ENCODE results near the gene C1orf105. TPM values are rescaled to one million over a fixed set of nuclear protein-coding genes. Genes with fewer than 3 reads are reported as not detected.

The C1orf105 gene
- total and polyA plus RNA-seq, 4 donors = 0.16 TPM; not detected in 3

DNA sequence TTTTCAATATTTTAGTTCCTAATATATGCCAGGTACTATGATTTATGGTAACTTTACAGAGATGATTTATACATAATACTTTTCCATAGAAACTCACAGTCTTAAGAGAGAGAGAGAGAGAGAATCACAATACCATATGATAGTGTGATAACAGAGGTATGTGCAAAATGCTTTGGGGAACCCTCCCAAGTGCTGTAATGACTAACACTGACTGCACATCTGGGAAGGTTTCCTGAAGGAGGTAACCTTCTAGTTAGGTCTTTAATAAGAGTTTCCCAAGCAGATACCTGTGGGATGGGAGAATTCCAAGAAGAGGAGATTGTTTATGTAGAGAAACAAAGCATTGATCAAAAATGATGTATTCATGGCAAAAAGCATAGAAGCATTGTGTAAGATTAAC lies 58.0 kb downstream of the C1orf105 start:
- Histone ChIP-seq H3K27me3 (ENCODE audit: control insufficient read depth in 4 of 4, insufficient read depth in 4 of 4, low read length in 3 of 4) (peaks cover 0 to 2% (median 0%) of the 10 kb centered on the region in 4 donors), H3K9me3 (ENCODE audit: control insufficient read depth in 4 of 4, low read length in 3 of 4) (no peaks in the 10 kb centered on the region)
- TF ChIP-seq RXRA (IDR thresholded peaks at IDR 0.05) (no peak), YY1 (IDR thresholded peaks at IDR 0.05) (no peak), FOXA2 (IDR thresholded peaks at IDR 0.05) (no peak), FOXA1 (IDR thresholded peaks at IDR 0.05) (no peak), EGR1 (IDR thresholded peaks at IDR 0.05; ENCODE audit: low read depth in 2 of 2) (no peak), HNF4G (IDR thresholded peaks at IDR 0.05) (no peak), NR2F2 (IDR thresholded peaks at IDR 0.05) (no peak), RAD21 (IDR thresholded peaks at IDR 0.05) (no peak), TAF1 (conservative IDR thresholded peaks at IDR 0.05) (no peak), SP1 (IDR thresholded peaks at IDR 0.05) (no peak), HNF4A (conservative IDR thresholded peaks at IDR 0.05) (no peak), JUND (IDR thresholded peaks at IDR 0.05) (no peak), GABPA (IDR thresholded peaks at IDR 0.05 in 1 of 2, conservative IDR thresholded peaks at IDR 0.05 in 1 of 2) (no peak)
- TF ChIP-seq, protein P1, sequence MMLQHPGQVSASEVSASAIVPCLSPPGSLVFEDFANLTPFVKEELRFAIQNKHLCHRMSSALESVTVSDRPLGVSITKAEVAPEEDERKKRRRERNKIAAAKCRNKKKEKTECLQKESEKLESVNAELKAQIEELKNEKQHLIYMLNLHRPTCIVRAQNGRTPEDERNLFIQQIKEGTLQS (IDR thresholded peaks at IDR 0.05) = no peak
- TF ChIP-seq, protein P2, sequence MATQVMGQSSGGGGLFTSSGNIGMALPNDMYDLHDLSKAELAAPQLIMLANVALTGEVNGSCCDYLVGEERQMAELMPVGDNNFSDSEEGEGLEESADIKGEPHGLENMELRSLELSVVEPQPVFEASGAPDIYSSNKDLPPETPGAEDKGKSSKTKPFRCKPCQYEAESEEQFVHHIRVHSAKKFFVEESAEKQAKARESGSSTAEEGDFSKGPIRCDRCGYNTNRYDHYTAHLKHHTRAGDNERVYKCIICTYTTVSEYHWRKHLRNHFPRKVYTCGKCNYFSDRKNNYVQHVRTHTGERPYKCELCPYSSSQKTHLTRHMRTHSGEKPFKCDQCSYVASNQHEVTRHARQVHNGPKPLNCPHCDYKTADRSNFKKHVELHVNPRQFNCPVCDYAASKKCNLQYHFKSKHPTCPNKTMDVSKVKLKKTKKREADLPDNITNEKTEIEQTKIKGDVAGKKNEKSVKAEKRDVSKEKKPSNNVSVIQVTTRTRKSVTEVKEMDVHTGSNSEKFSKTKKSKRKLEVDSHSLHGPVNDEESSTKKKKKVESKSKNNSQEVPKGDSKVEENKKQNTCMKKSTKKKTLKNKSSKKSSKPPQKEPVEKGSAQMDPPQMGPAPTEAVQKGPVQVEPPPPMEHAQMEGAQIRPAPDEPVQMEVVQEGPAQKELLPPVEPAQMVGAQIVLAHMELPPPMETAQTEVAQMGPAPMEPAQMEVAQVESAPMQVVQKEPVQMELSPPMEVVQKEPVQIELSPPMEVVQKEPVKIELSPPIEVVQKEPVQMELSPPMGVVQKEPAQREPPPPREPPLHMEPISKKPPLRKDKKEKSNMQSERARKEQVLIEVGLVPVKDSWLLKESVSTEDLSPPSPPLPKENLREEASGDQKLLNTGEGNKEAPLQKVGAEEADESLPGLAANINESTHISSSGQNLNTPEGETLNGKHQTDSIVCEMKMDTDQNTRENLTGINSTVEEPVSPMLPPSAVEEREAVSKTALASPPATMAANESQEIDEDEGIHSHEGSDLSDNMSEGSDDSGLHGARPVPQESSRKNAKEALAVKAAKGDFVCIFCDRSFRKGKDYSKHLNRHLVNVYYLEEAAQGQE (IDR thresholded peaks at IDR 0.05) = no peak
- TF ChIP-seq, protein P3, sequence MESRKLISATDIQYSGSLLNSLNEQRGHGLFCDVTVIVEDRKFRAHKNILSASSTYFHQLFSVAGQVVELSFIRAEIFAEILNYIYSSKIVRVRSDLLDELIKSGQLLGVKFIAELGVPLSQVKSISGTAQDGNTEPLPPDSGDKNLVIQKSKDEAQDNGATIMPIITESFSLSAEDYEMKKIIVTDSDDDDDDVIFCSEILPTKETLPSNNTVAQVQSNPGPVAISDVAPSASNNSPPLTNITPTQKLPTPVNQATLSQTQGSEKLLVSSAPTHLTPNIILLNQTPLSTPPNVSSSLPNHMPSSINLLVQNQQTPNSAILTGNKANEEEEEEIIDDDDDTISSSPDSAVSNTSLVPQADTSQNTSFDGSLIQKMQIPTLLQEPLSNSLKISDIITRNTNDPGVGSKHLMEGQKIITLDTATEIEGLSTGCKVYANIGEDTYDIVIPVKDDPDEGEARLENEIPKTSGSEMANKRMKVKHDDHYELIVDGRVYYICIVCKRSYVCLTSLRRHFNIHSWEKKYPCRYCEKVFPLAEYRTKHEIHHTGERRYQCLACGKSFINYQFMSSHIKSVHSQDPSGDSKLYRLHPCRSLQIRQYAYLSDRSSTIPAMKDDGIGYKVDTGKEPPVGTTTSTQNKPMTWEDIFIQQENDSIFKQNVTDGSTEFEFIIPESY (IDR thresholded peaks at IDR 0.05) = no peak

DNA sequence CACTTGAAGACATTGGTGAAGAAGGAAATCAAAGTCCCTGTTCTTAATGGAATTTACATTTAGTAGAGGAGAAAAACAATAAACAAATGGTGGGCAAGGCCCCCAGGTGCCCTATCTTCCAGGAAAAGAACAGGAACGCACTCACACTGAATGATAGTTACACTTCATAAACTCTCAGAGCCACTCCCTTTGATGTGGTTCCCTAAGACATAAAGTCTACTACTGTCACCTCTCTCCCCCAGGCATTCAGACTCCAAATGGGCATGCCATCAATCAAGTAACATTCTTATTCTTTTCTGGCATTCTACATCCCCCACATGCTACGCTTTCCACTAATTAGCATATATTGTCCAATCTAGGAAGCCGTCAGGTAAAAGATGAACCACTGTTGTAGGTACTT lies 59.9 kb downstream of the C1orf105 start:
- DNase-seq (ENCODE audit: low spot score) = no peak
- WGBS = 92% methylated on average over 3 of the region's 3 CpGs
- H3K27me3 ChIP-seq (ENCODE audit: control insufficient read depth in 4 of 4, insufficient read depth in 4 of 4, low read length in 3 of 4) = peaks cover 0 to 2% (median 0%) of the 10 kb centered on the region in 4 donors
- no peak overlapping the region for H3K9ac ChIP-seq (ENCODE audit: low read depth in 1 of 2, low read length in 2 of 2)
- H3K4me1 ChIP-seq (ENCODE audit: control insufficient read depth in 4 of 4, insufficient read depth in 4 of 4, low read length in 3 of 4) = no peaks in the 10 kb centered on the region
- no peaks in the 10 kb centered on the region for H3K36me3 ChIP-seq (ENCODE audit: control insufficient read depth in 4 of 4, insufficient read depth in 3 of 4, low read depth in 1 of 4, low read length in 3 of 4)
- no peaks in the 10 kb centered on the region for H3K9me3 ChIP-seq (ENCODE audit: control insufficient read depth in 4 of 4, low read length in 3 of 4)
- H3K4me3 ChIP-seq (ENCODE audit: low read depth in 1 of 3, low read length in 3 of 3) = no peak overlapping the region
- TF ChIP-seq, protein P2 (IDR thresholded peaks at IDR 0.05) = no peak
- no peak for TF ChIP-seq FOXA1 (IDR thresholded peaks at IDR 0.05)
- TF ChIP-seq, protein P4, sequence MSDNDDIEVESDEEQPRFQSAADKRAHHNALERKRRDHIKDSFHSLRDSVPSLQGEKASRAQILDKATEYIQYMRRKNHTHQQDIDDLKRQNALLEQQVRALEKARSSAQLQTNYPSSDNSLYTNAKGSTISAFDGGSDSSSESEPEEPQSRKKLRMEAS (IDR thresholded peaks at IDR 0.05) = no peak
- no peak for TF ChIP-seq RXRA (IDR thresholded peaks at IDR 0.05)
- TF ChIP-seq, protein P1 (IDR thresholded peaks at IDR 0.05) = no peak
- TF ChIP-seq, protein P5, sequence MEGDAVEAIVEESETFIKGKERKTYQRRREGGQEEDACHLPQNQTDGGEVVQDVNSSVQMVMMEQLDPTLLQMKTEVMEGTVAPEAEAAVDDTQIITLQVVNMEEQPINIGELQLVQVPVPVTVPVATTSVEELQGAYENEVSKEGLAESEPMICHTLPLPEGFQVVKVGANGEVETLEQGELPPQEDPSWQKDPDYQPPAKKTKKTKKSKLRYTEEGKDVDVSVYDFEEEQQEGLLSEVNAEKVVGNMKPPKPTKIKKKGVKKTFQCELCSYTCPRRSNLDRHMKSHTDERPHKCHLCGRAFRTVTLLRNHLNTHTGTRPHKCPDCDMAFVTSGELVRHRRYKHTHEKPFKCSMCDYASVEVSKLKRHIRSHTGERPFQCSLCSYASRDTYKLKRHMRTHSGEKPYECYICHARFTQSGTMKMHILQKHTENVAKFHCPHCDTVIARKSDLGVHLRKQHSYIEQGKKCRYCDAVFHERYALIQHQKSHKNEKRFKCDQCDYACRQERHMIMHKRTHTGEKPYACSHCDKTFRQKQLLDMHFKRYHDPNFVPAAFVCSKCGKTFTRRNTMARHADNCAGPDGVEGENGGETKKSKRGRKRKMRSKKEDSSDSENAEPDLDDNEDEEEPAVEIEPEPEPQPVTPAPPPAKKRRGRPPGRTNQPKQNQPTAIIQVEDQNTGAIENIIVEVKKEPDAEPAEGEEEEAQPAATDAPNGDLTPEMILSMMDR (IDR thresholded peaks at IDR 0.05; ENCODE audit: low read depth, low read length, missing input control) = no peak
- TF ChIP-seq EGR1 (IDR thresholded peaks at IDR 0.05; ENCODE audit: low read depth in 2 of 2) = no peak
- no peak for TF ChIP-seq SP1 (IDR thresholded peaks at IDR 0.05)
- H3K27ac ChIP-seq (ENCODE audit: low read depth in 1 of 2, low read length in 2 of 2) = no peak overlapping the region

More for the DNA sequence above, 58.0 kb downstream of the C1orf105 start:
- no peak overlapping the region for H3K4me3 ChIP-seq (ENCODE audit: low read depth in 1 of 3, low read length in 3 of 3)
- no peak overlapping the region for H3K9ac ChIP-seq (ENCODE audit: low read depth in 1 of 2, low read length in 2 of 2)
- no peak overlapping the region for H3K27ac ChIP-seq (ENCODE audit: low read depth in 1 of 2, low read length in 2 of 2)
- H3K4me1 ChIP-seq (ENCODE audit: control insufficient read depth in 4 of 4, insufficient read depth in 4 of 4, low read length in 3 of 4) = no peaks in the 10 kb centered on the region
- no peaks in the 10 kb centered on the region for H3K36me3 ChIP-seq (ENCODE audit: control insufficient read depth in 4 of 4, insufficient read depth in 3 of 4, low read depth in 1 of 4, low read length in 3 of 4)
- DNase-seq (ENCODE audit: low spot score) = no peak
